H9 (cell line): ENCODE results near the gene ZNF304. TPM values are rescaled to one million over a fixed set of nuclear protein-coding genes. Genes with fewer than 3 reads are reported as not detected.

Source experiments
- DNase-seq: peaks from one replicate; pipeline ENCODE4 v3.0.0-alpha.2; 2017
- H2AFZ ChIP-seq: one replicate; pipeline ENCODE4 v1.6.1; 2013; ENCODE audit warnings: mild to moderate bottlenecking, low read length, control low read depth, moderate library complexity
- H2AK5ac ChIP-seq: 2 replicates; pipeline ENCODE4 v1.6.1; 2013; ENCODE audit warnings: low read length, control low read depth, mixed read lengths; ENCODE audit not compliant: insufficient read length
- H2BK120ac ChIP-seq: one replicate; pipeline ENCODE4 v1.6.1; 2013; ENCODE audit warnings: low read depth, mild to moderate bottlenecking, low read length, control low read depth, inconsistent platforms; ENCODE audit not compliant: poor library complexity, severe bottlenecking
- H2BK12ac ChIP-seq: 2 replicates; pipeline ENCODE4 v1.6.1; 2013; ENCODE audit warnings: low read length, control low read depth, mixed read lengths, low read depth; ENCODE audit not compliant: insufficient read length
- H2BK15ac ChIP-seq: 2 replicates; pipeline ENCODE4 v1.6.1; 2013; ENCODE audit warnings: low read depth, low read length, control low read depth
- H2BK20ac ChIP-seq: one replicate; pipeline ENCODE4 v1.6.1; 2013; ENCODE audit warnings: low read depth, mild to moderate bottlenecking, low read length, control low read depth, inconsistent platforms; ENCODE audit not compliant: poor library complexity, severe bottlenecking
- H2BK5ac ChIP-seq: 2 replicates; pipeline ENCODE4 v1.6.1; 2013; ENCODE audit warnings: low read length, control low read depth, mixed read lengths; ENCODE audit not compliant: insufficient read length
- H3K14ac ChIP-seq: 2 replicates; pipeline ENCODE4 v1.6.1; 2013; ENCODE audit warnings: low read length, control low read depth; ENCODE audit not compliant: insufficient read depth
- H3K18ac ChIP-seq: 2 replicates; pipeline ENCODE4 v1.6.1; 2013; ENCODE audit warnings: low read depth, mild to moderate bottlenecking, mixed read lengths, low read length, control low read depth; ENCODE audit not compliant: insufficient read length
- H3K23ac ChIP-seq: 2 replicates; pipeline ENCODE4 v1.6.1; 2013; ENCODE audit warnings: low read length, control low read depth, mixed read lengths, low read depth; ENCODE audit not compliant: insufficient read length
- H3K23me2 ChIP-seq: 2 replicates; pipeline ENCODE4 v1.6.1; 2013; ENCODE audit warnings: low read depth, mild to moderate bottlenecking, mixed read lengths, low read length, control low read depth; ENCODE audit not compliant: insufficient read length, poor library complexity, severe bottlenecking
- H3K27ac ChIP-seq: 2 replicates; pipeline ENCODE4 v1.5.1; 2013; ENCODE audit warnings: low read length, control low read depth, mixed read lengths, low read depth; ENCODE audit not compliant: insufficient read length
- H3K27me3 ChIP-seq: 2 replicates; pipeline ENCODE4 v1.6.1; 2013; ENCODE audit warnings: low read length, control low read depth, inconsistent platforms; ENCODE audit not compliant: insufficient read depth
- H3K4ac ChIP-seq: 2 replicates; pipeline ENCODE4 v1.6.1; 2013; ENCODE audit warnings: low read depth, mild to moderate bottlenecking, control low read depth, inconsistent platforms, low read length, moderate library complexity
- H3K4me1 ChIP-seq: 2 replicates; pipeline ENCODE4 v1.6.1; 2013; ENCODE audit warnings: low read length, control low read depth, inconsistent platforms; ENCODE audit not compliant: insufficient read depth
- H3K4me2 ChIP-seq: 2 replicates; pipeline ENCODE4 v1.6.1; 2013; ENCODE audit warnings: low read length, control low read depth, mixed read lengths; ENCODE audit not compliant: insufficient read length, insufficient read depth
- H3K56ac ChIP-seq: 2 replicates; pipeline ENCODE4 v1.6.1; 2013; ENCODE audit warnings: low read depth, mild to moderate bottlenecking, mixed read lengths, low read length, control low read depth; ENCODE audit not compliant: insufficient read length
- H3K79me1 ChIP-seq: 2 replicates; pipeline ENCODE4 v1.6.1; 2013; ENCODE audit warnings: low read depth, mild to moderate bottlenecking, moderate library complexity, low read length, control low read depth, inconsistent platforms; ENCODE audit not compliant: insufficient read depth, poor library complexity, severe bottlenecking
- H3K79me2 ChIP-seq: 2 replicates; pipeline ENCODE4 v1.6.1; 2013; ENCODE audit warnings: low read length, control low read depth, inconsistent platforms; ENCODE audit not compliant: insufficient read depth
- H3K9ac ChIP-seq: 2 replicates; pipeline ENCODE4 v1.6.1; 2013; ENCODE audit warnings: low read length, control low read depth, mixed read lengths; ENCODE audit not compliant: insufficient read length; ENCODE audit errors: extremely low read depth
- H3K9me3 ChIP-seq: one replicate; pipeline ENCODE4 v1.6.1; 2013; ENCODE audit warnings: low read depth, low read length, inconsistent platforms; ENCODE audit not compliant: control insufficient read depth
- H3T11ph ChIP-seq: one replicate; pipeline ENCODE4 v1.6.1; 2013; ENCODE audit warnings: mild to moderate bottlenecking, low read length, control low read depth, inconsistent platforms
- H4K20me1 ChIP-seq: one replicate; pipeline ENCODE4 v1.6.1; 2013; ENCODE audit not compliant: control insufficient read depth, insufficient read length, insufficient read depth
- H4K5ac ChIP-seq: 2 replicates; pipeline ENCODE4 v1.6.1; 2013; ENCODE audit warnings: low read depth, mild to moderate bottlenecking, mixed read lengths, low read length, control low read depth; ENCODE audit not compliant: insufficient read length
- H4K8ac ChIP-seq: replicated peaks from 2 replicates; pipeline ENCODE4 v1.6.1; 2013; ENCODE audit warnings: low read length, control low read depth, mixed read lengths, low read depth; ENCODE audit not compliant: insufficient read length
- H4K91ac ChIP-seq: 2 replicates; pipeline ENCODE4 v1.6.1; 2013; ENCODE audit warnings: low read depth, mild to moderate bottlenecking, moderate library complexity, mixed read lengths, low read length, control low read depth; ENCODE audit not compliant: insufficient read length
- H3K27ac Mint-ChIP-seq, 3 experiments: 2 replicates in 2 of 3; 3 replicates in 1 of 3; pipeline ENCODE4 v1.8.0; 2020 to 2021; ENCODE audit warnings: mixed read lengths in 3 of 3, mild to moderate bottlenecking in 1 of 3, moderate library complexity in 1 of 3
- H3K27me3 Mint-ChIP-seq: 2 replicates; pipeline ENCODE4 v1.8.0; 2021; ENCODE audit warnings: low read depth, mild to moderate bottlenecking, moderate library complexity, mixed read lengths
- H3K36me3 Mint-ChIP-seq, 3 experiments: 2 replicates in 2 of 3; 3 replicates in 1 of 3; pipeline ENCODE4 v1.8.0; 2020 to 2021; ENCODE audit warnings: low read depth in 3 of 3, mixed read lengths in 3 of 3; ENCODE audit not compliant: insufficient read depth in 1 of 3
- H3K4me1 Mint-ChIP-seq, 2 experiments: 2 replicates each; pipeline ENCODE4 v1.8.0; 2020; ENCODE audit warnings: mixed read lengths in 2 of 2
- H3K4me3 Mint-ChIP-seq, 2 experiments: 2 replicates in 1 of 2; 3 replicates in 1 of 2; pipeline ENCODE4 v1.8.0; 2020 to 2021; ENCODE audit warnings: mild to moderate bottlenecking in 2 of 2, mixed read lengths in 2 of 2, moderate library complexity in 1 of 2
- H3K9me3 Mint-ChIP-seq, 2 experiments: 2 replicates in 1 of 2; 3 replicates in 1 of 2; pipeline ENCODE4 v1.8.0; 2020; ENCODE audit warnings: mild to moderate bottlenecking in 2 of 2, mixed read lengths in 2 of 2, moderate library complexity in 1 of 2
- WGBS: extraction: QIAGEN DNeasy Blood & Tissue Kit; methylation state at CpG from one replicate; pipeline ENCODE4 v1.1.7; 2013; ENCODE audit warnings: missing lambda C conversion rate, low lambda C conversion rate, mixed read lengths; ENCODE audit not compliant: insufficient read length; ENCODE audit errors: extremely low coverage; 5-methylcytosine and 5-hydroxymethylcytosine counted together
- total RNA-seq: library from RNA; stranded (reverse); gene quantifications from 2 replicates; pipeline ENCODE4 v1.2.1, GENCODE V29; 2021
- TF ChIP-seq, protein P1 (sequence below): fragments of 200-600 bp; sonication (generic); conservative IDR thresholded peaks from 3 replicates; pipeline ENCODE4 v1.8.0; 2021; ENCODE audit warnings: antibody characterized with exemption, mild to moderate bottlenecking

ZNF304 gene
- total RNA-seq, 1 experiment from 2014 or later: 13.5 TPM

- TF ChIP-seq, protein P1, sequence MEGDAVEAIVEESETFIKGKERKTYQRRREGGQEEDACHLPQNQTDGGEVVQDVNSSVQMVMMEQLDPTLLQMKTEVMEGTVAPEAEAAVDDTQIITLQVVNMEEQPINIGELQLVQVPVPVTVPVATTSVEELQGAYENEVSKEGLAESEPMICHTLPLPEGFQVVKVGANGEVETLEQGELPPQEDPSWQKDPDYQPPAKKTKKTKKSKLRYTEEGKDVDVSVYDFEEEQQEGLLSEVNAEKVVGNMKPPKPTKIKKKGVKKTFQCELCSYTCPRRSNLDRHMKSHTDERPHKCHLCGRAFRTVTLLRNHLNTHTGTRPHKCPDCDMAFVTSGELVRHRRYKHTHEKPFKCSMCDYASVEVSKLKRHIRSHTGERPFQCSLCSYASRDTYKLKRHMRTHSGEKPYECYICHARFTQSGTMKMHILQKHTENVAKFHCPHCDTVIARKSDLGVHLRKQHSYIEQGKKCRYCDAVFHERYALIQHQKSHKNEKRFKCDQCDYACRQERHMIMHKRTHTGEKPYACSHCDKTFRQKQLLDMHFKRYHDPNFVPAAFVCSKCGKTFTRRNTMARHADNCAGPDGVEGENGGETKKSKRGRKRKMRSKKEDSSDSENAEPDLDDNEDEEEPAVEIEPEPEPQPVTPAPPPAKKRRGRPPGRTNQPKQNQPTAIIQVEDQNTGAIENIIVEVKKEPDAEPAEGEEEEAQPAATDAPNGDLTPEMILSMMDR: no peak
- Histone ChIP-seq H3K27me3 (no peaks in the 10 kb centered on the region), H3K27ac (no peak overlapping the region), H3K4ac (no peak overlapping the region), H3K14ac (no peak overlapping the region), H3K4me2 (no peak overlapping the region), H2BK5ac (no peak overlapping the region), H3K79me1 (no peaks in the 10 kb centered on the region), H2BK20ac (no peak overlapping the region), H4K91ac (no peak overlapping the region), H2AFZ (no peak overlapping the region), H3T11ph (no peak overlapping the region), H3K9me3 (peaks cover 6% of the 10 kb centered on the region), H2AK5ac (no peak overlapping the region), H3K23me2 (no peaks in the 10 kb centered on the region), H3K4me1 (no peaks in the 10 kb centered on the region), H3K23ac (no peak overlapping the region), H3K79me2 (no peaks in the 10 kb centered on the region), H2BK120ac (no peak overlapping the region), H2BK15ac (no peak overlapping the region), H3K9ac (no peak overlapping the region), H3K56ac (no peak overlapping the region), H2BK12ac (no peak overlapping the region), H3K18ac (no peak overlapping the region), H4K20me1 (no peaks in the 10 kb centered on the region), H4K5ac (no peak overlapping the region), H4K8ac (no peak overlapping the region)
- no CpG with 5 or more reads among the region's 7 CpGs for WGBS
- H3K4me3 Mint-ChIP-seq: no peak overlapping the region
- H3K9me3 Mint-ChIP-seq: peaks cover 9 to 13% of the 10 kb centered on the region in 2 experiments
- no peaks in the 10 kb centered on the region for H3K4me1 Mint-ChIP-seq
- DNase-seq: no peak
- H3K27me3 Mint-ChIP-seq: peaks cover 13% of the 10 kb centered on the region
- H3K27ac Mint-ChIP-seq: no peak overlapping the region
- peaks cover 3 to 12% (median 10%) of the 10 kb centered on the region in 3 experiments for H3K36me3 Mint-ChIP-seq
Observed at GRCh38 chr19:57382806-57383488, 31.9 kb downstream of the ZNF304 start.
